BJ (cell line): ENCODE results near the gene TEC. TPM values are rescaled to one million over a fixed set of nuclear protein-coding genes. Genes with fewer than 3 reads are reported as not detected.

ENCODE experiments used
- CTCF ChIA-PET: fragments of 350-600 bp; formaldehyde crosslinking; extraction: SDS; loops from one replicate; lab custom pipeline; 2021; ENCODE audit warnings: antibody characterized with exemption, inconsistent platforms; lab: Yijun Ruan, JAX
- POLR2A ChIA-PET: fragments of 300-600 bp; sonication (Branson Sonifier 250); formaldehyde crosslinking; extraction: SDS; loops from one replicate; lab custom pipeline; 2021; ENCODE audit warnings: antibody characterized with exemption; lab: Charles Lee
- DNase-seq: peaks from one replicate; pipeline ENCODE4 v3.0.0-alpha.2; 2011; ENCODE audit warnings: low read depth
- H3K27me3 ChIP-seq: 2 replicates; pipeline ENCODE4 v1.6.0; 2011; ENCODE audit warnings: low read length; ENCODE audit not compliant: control insufficient read depth, insufficient read depth
- H3K36me3 ChIP-seq: 2 replicates; pipeline ENCODE4 v1.5.1; 2011; ENCODE audit warnings: low read length; ENCODE audit not compliant: control insufficient read depth, insufficient read depth
- H3K4me3 ChIP-seq: 2 replicates; pipeline ENCODE4 v1.5.1; 2011; ENCODE audit warnings: low read depth, mild to moderate bottlenecking, control low read depth, low read length
- CTCF ChIP-seq: IDR thresholded peaks from 2 replicates; pipeline ENCODE4 v1.5.1; 2011; ENCODE audit warnings: low read depth, mild to moderate bottlenecking, control low read depth, inconsistent platforms, low read length, moderate library complexity; ENCODE audit not compliant: insufficient read depth
- polyA plus RNA-seq: library from polyadenylated mRNA; depleted of rRNA; stranded (reverse); fragments of >200 nt; gene quantifications from 2 replicates; pipeline ENCODE4 v1.2.3, GENCODE V29; 2011; rRNA removed
- small RNA-seq: library from RNA; depleted of rRNA; stranded (forward); fragments of <200 nt; gene quantifications from one replicate; pipeline ENCODE3, GENCODE V24; 2012; ENCODE audit warnings: low replicate concordance, low read depth; ENCODE audit not compliant: insufficient read length

Gene TEC
- polyA plus RNA-seq, 1 experiment = 0.20 TPM

DNA sequence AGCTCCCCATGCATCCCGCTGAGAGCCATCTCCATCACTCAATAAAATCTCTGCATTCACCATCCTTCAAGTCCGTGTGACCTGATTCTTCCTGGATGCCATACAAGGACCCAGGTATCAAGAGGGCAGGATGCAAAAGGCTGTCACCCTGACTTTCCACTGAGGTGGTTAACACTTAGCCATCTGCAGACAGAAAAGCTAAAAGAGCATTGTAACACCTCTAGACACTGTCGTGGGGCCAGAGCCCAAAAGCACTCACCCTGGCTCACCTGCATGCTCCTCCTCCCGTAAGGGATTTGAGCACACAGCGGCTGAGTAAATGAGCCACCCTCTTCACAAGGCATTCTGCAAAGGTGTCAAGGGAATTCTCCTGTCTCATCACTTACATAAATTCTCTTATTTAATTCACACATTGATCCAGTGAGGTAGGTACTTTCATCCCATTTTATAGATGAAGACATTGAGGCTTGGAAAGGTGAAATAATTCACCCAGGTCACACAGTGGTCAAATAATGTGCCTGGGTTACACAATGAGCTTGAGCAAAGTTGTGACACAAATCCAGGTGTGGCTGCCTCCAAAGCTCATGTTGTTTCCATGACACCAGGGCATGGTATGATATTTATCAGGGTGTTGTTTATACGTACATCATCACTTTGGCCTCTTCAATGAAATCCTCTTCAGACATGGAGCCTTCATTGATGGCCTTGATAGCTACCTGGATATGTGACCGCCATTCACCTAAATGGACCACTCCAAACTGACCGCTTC lies 183.6 kb downstream of the TEC start:
- Histone ChIP-seq H3K4me3 (no peak overlapping the region), H3K27me3 (no peaks in the 10 kb centered on the region), H3K36me3 (no peaks in the 10 kb centered on the region)
- no peak for DNase-seq
- TF ChIP-seq CTCF = no peak
- POLR2A ChIA-PET = no interaction called here
- CTCF ChIA-PET = interaction anchor here (0.6 to 5.2 kb wide), 14 partner anchors 10 to 89 kb away, joined by 3 to 39 read pairs (median 5); partner anchors contain the start of genes CNGA1, NIPAL1 and TXK

Small RNA genes lying within 50 kb of the gene (small RNA-seq; reads per million reads assigned to genes)
- gene RF00019 (not detected), gene RF00026 (not detected), gene RNU6-838P (not detected)

Other genes with a start within 250 kb of the TEC start
- gene TXK, start 135.6 kb downstream of the TEC start, polyA plus RNA-seq = 0.10 TPM in 1 of 2 replicates, not detected in the other
- 25.5 and 40.5 TPM in 2 replicates for gene SLAIN2, start 71.7 kb upstream of the TEC start, polyA plus RNA-seq
- 0.09 TPM in 1 of 2 replicates, not detected in the other for gene SLC10A4, start 213.5 kb upstream of the TEC start, polyA plus RNA-seq
- not detected in 2 replicates for gene ZAR1, start 220.4 kb upstream of the TEC start, polyA plus RNA-seq